SU-DHL-6 (cell line): ENCODE data around the gene EPB41L4B.

Experiments used
- CTCF ChIP-seq: fragments of 200-600 bp; sonication (generic); IDR thresholded peaks from one replicate; pipeline ENCODE4 v1.5.1; 2017; ENCODE audit warnings: antibody characterized with exemption, mild to moderate bottlenecking, low read length, moderate library complexity; ENCODE audit not compliant: insufficient read depth, poor library complexity, severe bottlenecking
- EZH2phosphoT487 ChIP-seq: fragments of 200-600 bp; sonication (generic), shearing (Covaris generic); conservative IDR thresholded peaks from 2 replicates; pipeline ENCODE4 v1.6.1; 2018; ENCODE audit warnings: mild to moderate bottlenecking, antibody characterized with exemption, low read length, moderate library complexity, mixed read lengths

DNA sequence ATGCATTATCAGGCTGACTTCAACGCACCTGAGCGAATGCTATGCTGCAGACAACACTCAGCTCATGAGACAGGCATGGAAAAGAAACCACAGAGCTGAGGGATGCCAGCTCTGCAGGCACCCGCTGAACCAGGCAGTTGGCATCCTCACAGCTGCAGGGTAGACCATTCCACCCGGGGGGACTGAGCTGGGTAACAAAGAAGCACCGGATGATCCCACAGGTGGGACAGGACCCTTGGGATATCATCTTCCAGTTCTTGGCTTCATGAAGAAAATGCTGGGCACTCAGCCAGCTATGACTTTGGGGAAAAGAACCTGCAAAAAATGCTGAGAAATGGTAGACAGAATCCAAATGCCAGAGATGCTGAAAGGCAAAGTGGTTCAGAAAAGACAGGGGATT lies 9.6 kb downstream of the EPB41L4B start:
- TF ChIP-seq CTCF = no peak
- TF ChIP-seq EZH2phosphoT487 = no peak
